ENCODE results near the gene IL4I1.

Gene IL4I1

DNA sequence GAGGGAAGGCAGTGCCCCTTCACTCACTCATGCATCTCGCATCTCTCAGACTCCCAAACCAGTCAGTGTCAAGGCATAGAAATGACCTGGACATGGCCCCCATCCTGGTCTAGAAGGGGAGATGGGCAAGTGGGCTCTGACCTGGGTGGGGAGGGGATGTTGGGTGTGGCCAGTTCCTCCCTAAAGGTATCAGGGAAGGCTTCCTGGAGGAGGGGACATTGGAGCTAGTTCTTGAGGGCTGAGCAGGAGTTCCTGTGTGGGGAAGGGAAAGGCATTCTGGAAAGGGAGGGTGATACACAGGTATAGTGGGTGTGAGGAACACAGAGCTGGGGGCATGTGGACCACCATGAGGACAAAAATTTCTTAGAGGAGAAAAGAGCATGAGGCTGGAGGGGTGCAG, 4.0 kb downstream of the IL4I1 start:
- Histone ChIP-seq H3K9ac (ENCODE audit: low read depth, low read length, poor library complexity, severe bottlenecking) (no peak overlapping the region), H3K27me3 (ENCODE audit: insufficient read depth, low read length, poor library complexity, severe bottlenecking) (no peaks in the 10 kb centered on the region), H3K9me3 (ENCODE audit: insufficient read depth, low read depth, low read length) (no peaks in the 10 kb centered on the region), H3K4me2 (ENCODE audit: low read depth, low read length, poor library complexity, severe bottlenecking) (no peak overlapping the region), H3F3A (ENCODE audit: low read depth) (no peaks in the 10 kb centered on the region), H3K36me3 (ENCODE audit: insufficient read depth, low read length) (no peaks in the 10 kb centered on the region), H3K4me3 (ENCODE audit: low read length, poor library complexity, severe bottlenecking) (no peak overlapping the region), H3K9me2 (replicated peaks; ENCODE audit: low read depth, low read length) (no peaks in the 10 kb centered on the region), H3K4me1 (ENCODE audit: insufficient read depth, low read length, poor library complexity, severe bottlenecking) (peaks cover 22% of the 10 kb centered on the region), H4K20me1 (ENCODE audit: insufficient read depth, low read length, poor library complexity, severe bottlenecking) (no peaks in the 10 kb centered on the region), H3K79me2 (ENCODE audit: insufficient read depth, low read length) (no peaks in the 10 kb centered on the region), H2AFZ (ENCODE audit: low read length) (no peak overlapping the region)
- TF ChIP-seq EZH2phosphoT487 (IDR thresholded peaks at IDR 0.05; ENCODE audit: borderline replicate concordance) = no peak
- TF ChIP-seq, protein P1, sequence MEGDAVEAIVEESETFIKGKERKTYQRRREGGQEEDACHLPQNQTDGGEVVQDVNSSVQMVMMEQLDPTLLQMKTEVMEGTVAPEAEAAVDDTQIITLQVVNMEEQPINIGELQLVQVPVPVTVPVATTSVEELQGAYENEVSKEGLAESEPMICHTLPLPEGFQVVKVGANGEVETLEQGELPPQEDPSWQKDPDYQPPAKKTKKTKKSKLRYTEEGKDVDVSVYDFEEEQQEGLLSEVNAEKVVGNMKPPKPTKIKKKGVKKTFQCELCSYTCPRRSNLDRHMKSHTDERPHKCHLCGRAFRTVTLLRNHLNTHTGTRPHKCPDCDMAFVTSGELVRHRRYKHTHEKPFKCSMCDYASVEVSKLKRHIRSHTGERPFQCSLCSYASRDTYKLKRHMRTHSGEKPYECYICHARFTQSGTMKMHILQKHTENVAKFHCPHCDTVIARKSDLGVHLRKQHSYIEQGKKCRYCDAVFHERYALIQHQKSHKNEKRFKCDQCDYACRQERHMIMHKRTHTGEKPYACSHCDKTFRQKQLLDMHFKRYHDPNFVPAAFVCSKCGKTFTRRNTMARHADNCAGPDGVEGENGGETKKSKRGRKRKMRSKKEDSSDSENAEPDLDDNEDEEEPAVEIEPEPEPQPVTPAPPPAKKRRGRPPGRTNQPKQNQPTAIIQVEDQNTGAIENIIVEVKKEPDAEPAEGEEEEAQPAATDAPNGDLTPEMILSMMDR (conservative IDR thresholded peaks at IDR 0.05; ENCODE audit: low read length) = no peak

- Histone ChIP-seq H3K9ac (ENCODE audit: low read depth, low read length, poor library complexity, severe bottlenecking) (no peak overlapping the region), H4K20me1 (ENCODE audit: insufficient read depth, low read length, poor library complexity, severe bottlenecking) (no peaks in the 10 kb centered on the region), H3K9me2 (replicated peaks; ENCODE audit: low read depth, low read length) (no peaks in the 10 kb centered on the region), H3K4me3 (ENCODE audit: low read length, poor library complexity, severe bottlenecking) (no peak overlapping the region), H3K9me3 (ENCODE audit: insufficient read depth, low read depth, low read length) (no peaks in the 10 kb centered on the region), H2AFZ (ENCODE audit: low read length) (no peak overlapping the region), H3F3A (ENCODE audit: low read depth) (no peaks in the 10 kb centered on the region), H3K79me2 (ENCODE audit: insufficient read depth, low read length) (no peaks in the 10 kb centered on the region), H3K36me3 (ENCODE audit: insufficient read depth, low read length) (no peaks in the 10 kb centered on the region), H3K4me1 (ENCODE audit: insufficient read depth, low read length, poor library complexity, severe bottlenecking) (peaks cover 9% of the 10 kb centered on the region), H3K4me2 (ENCODE audit: low read depth, low read length, poor library complexity, severe bottlenecking) (no peak overlapping the region), H3K27me3 (ENCODE audit: insufficient read depth, low read length, poor library complexity, severe bottlenecking) (no peaks in the 10 kb centered on the region)
- TF ChIP-seq, protein P1 (conservative IDR thresholded peaks at IDR 0.05; ENCODE audit: low read length) = no peak
- TF ChIP-seq EZH2phosphoT487 (IDR thresholded peaks at IDR 0.05; ENCODE audit: borderline replicate concordance) = no peak
Measured at GRCh38 chr19:49891393-49891792, 5.3 kb downstream of the IL4I1 start.

DNA sequence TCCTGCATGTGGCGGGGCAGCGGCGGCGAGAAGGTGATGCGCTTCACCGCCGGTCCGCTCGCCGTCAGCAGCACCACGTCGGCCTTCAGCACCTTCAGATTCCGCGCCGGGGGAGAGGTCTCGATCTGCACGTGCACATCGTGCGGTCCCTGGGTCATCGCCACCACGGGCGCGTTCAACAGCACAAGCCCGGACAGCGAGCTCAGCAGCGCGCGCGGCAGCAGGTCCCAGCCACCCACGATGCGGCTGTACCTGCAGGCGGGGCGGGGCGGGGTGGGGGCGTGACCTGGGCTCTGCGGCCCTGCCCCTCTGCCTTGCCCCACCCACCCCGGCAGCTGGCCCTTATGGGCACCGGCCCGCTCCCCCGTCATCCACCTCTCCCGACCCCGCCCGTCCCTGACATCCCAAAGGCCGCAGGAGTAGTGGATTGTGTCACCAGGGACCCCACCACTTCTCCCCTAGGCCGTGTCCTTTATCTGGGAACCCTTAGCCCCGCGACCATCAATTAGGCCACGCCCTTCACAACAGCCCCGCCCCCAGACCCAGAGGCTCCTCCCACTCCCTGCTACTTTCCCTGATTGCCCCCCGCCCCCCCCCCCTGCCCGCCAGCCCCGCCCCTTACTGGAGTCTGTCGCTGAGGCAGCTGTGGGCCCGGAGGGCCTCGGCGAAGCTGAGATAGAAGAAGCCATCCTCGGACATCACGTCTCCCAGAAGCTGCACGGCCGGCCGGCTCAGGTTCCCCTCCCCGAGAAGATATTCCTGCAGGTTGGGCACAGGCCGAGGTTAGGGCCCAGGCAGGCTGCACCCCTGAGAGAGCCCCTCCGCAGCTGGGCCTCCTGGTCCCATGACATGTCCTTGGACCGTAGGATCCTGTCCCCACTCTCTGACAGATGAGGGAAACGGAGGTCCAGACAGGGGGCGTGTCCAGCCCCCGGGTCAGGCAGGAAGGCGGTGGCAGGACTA, 6.1 kb downstream of the IL4I1 start:
- Histone ChIP-seq H3K4me3 (ENCODE audit: low read length, poor library complexity, severe bottlenecking) (no peak overlapping the region), H4K20me1 (ENCODE audit: insufficient read depth, low read length, poor library complexity, severe bottlenecking) (no peaks in the 10 kb centered on the region), H3K9me3 (ENCODE audit: insufficient read depth, low read depth, low read length) (no peaks in the 10 kb centered on the region), H3F3A (ENCODE audit: low read depth) (no peaks in the 10 kb centered on the region), H3K4me1 (ENCODE audit: insufficient read depth, low read length, poor library complexity, severe bottlenecking) (peaks cover 1% of the 10 kb centered on the region), H3K79me2 (ENCODE audit: insufficient read depth, low read length) (no peaks in the 10 kb centered on the region), H3K4me2 (ENCODE audit: low read depth, low read length, poor library complexity, severe bottlenecking) (no peak overlapping the region), H3K36me3 (ENCODE audit: insufficient read depth, low read length) (no peaks in the 10 kb centered on the region), H3K9ac (ENCODE audit: low read depth, low read length, poor library complexity, severe bottlenecking) (no peak overlapping the region), H3K9me2 (replicated peaks; ENCODE audit: low read depth, low read length) (no peaks in the 10 kb centered on the region), H3K27me3 (ENCODE audit: insufficient read depth, low read length, poor library complexity, severe bottlenecking) (no peaks in the 10 kb centered on the region), H2AFZ (ENCODE audit: low read length) (no peak overlapping the region)
- TF ChIP-seq, protein P1 (conservative IDR thresholded peaks at IDR 0.05; ENCODE audit: low read length) = no peak
- no peak for TF ChIP-seq EZH2phosphoT487 (IDR thresholded peaks at IDR 0.05; ENCODE audit: borderline replicate concordance)
